ENCODE measurements around the gene TAGAP.

- no peak for TF ChIP-seq EP300 (IDR thresholded peaks at IDR 0.05)
- TF ChIP-seq, protein P1, sequence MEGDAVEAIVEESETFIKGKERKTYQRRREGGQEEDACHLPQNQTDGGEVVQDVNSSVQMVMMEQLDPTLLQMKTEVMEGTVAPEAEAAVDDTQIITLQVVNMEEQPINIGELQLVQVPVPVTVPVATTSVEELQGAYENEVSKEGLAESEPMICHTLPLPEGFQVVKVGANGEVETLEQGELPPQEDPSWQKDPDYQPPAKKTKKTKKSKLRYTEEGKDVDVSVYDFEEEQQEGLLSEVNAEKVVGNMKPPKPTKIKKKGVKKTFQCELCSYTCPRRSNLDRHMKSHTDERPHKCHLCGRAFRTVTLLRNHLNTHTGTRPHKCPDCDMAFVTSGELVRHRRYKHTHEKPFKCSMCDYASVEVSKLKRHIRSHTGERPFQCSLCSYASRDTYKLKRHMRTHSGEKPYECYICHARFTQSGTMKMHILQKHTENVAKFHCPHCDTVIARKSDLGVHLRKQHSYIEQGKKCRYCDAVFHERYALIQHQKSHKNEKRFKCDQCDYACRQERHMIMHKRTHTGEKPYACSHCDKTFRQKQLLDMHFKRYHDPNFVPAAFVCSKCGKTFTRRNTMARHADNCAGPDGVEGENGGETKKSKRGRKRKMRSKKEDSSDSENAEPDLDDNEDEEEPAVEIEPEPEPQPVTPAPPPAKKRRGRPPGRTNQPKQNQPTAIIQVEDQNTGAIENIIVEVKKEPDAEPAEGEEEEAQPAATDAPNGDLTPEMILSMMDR (IDR thresholded peaks at IDR 0.05) = no peak
These were observed 17.8 kb upstream of the TAGAP start for GRCh38 chr6:159062564-159062945.
